HepG2 (cell line): ENCODE results near the gene RPS6KB1. TPM values are rescaled to one million over a fixed set of nuclear protein-coding genes. Genes with fewer than 3 reads are reported as not detected.

Experiments
- ATRX ChIP-seq: sonication (generic); formaldehyde crosslinking; IDR thresholded peaks from 2 replicates; pipeline ENCODE4 v1.4.0; 2020; ENCODE audit warnings: missing genetic modification reagents, borderline replicate concordance
- FOXK2 ChIP-seq: fragments of 450-650 bp; IDR thresholded peaks from 2 replicates; pipeline ENCODE4 v1.6.1; 2016
- GPBP1L1 ChIP-seq: sonication (generic); formaldehyde crosslinking; IDR thresholded peaks from 2 replicates; pipeline ENCODE4 v1.5.0; 2020; ENCODE audit warnings: mild to moderate bottlenecking, missing genetic modification reagents
- HNRNPK ChIP-seq: fragments of 200-400 bp; formaldehyde crosslinking; IDR thresholded peaks from 2 replicates; pipeline ENCODE4 v1.6.1; 2018; ENCODE audit warnings: low read length, low read depth, moderate library complexity, mild to moderate bottlenecking; ENCODE audit not compliant: poor library complexity, severe bottlenecking
- IRF2 ChIP-seq: IDR thresholded peaks from 2 replicates; pipeline ENCODE4 v1.6.1; 2018; ENCODE audit warnings: missing genetic modification reagents, missing compliant biosample characterization
- MATR3 ChIP-seq: sonication (generic); formaldehyde crosslinking; IDR thresholded peaks from 2 replicates; pipeline ENCODE4 v1.4.0; 2020; ENCODE audit warnings: missing genetic modification reagents
- PRDM10 ChIP-seq: sonication (generic); formaldehyde crosslinking; IDR thresholded peaks from 2 replicates; pipeline ENCODE4 v1.4.0; 2020; ENCODE audit warnings: low read depth, missing genetic modification reagents
- RBM39 ChIP-seq: fragments of 200-400 bp; formaldehyde crosslinking; IDR thresholded peaks from one replicate; pipeline ENCODE4 v1.6.1; 2018; ENCODE audit warnings: antibody characterized with exemption, mild to moderate bottlenecking, low read depth, low read length; ENCODE audit not compliant: poor library complexity, severe bottlenecking
- SMAD9 ChIP-seq: sonication (generic); formaldehyde crosslinking; IDR thresholded peaks from 2 replicates; pipeline ENCODE4 v1.5.1; 2020; ENCODE audit warnings: mild to moderate bottlenecking, missing genetic modification reagents
- ZNF142 ChIP-seq: sonication (generic); formaldehyde crosslinking; IDR thresholded peaks from 2 replicates; pipeline ENCODE4 v1.4.0; 2020; ENCODE audit warnings: missing genetic modification reagents
- ZNF576 ChIP-seq: sonication (generic); formaldehyde crosslinking; IDR thresholded peaks from 2 replicates; pipeline ENCODE4 v1.4.0; 2020; ENCODE audit warnings: mild to moderate bottlenecking, missing genetic modification reagents
- ZNF710 ChIP-seq: sonication (generic); formaldehyde crosslinking; IDR thresholded peaks from 2 replicates; pipeline ENCODE4 v1.5.0; 2020; ENCODE audit warnings: mild to moderate bottlenecking, missing genetic modification reagents, borderline replicate concordance
- ZNF75D ChIP-seq: sonication (generic); formaldehyde crosslinking; IDR thresholded peaks from 2 replicates; pipeline ENCODE4 v1.8.1; 2023; ENCODE audit warnings: missing genetic modification reagents, mild to moderate bottlenecking, borderline replicate concordance
- ZNF782 ChIP-seq: sonication (generic); formaldehyde crosslinking; IDR thresholded peaks from 2 replicates; pipeline ENCODE4 v1.4.0; 2020; ENCODE audit warnings: missing genetic modification reagents, mild to moderate bottlenecking, borderline replicate concordance
- polyA plus RNA-seq, 8 experiments: library from polyadenylated mRNA; depleted of rRNA in 3 of 8; stranded (reverse) in 7 of 8; unstranded in 1 of 8; fragments of >200 nt; fragmentation: Illumina TruSeq in 4 of 8; extraction: Trizol in 4 of 8; gene quantifications; 2 replicates each; pipeline versions ENCODE4 v1.2.1 to v1.2.3, GENCODE V29; 2011 to 2016; ENCODE audit warnings: low read depth in 4 of 8, missing spikeins in 1 of 8, mixed read lengths in 1 of 8; ENCODE audit not compliant: insufficient read depth in 1 of 8
- total RNA-seq, 5 experiments: library from RNA; depleted of rRNA; stranded (reverse); fragments of >200 nt; fragmentation: Illumina TruSeq; extraction: Trizol; gene quantifications; 2 replicates each; pipeline ENCODE4 v1.2.3, GENCODE V29; 2016; ENCODE audit warnings: low read depth in 1 of 5

The RPS6KB1 gene
- total and polyA plus RNA-seq, 2 of the 13 experiments (the other 11 are each of a cell fraction or from before 2014, with no cell fraction given) = 16.5 to 42.2 TPM

GRCh38 chr17:59964482-59965328 is 71.8 kb downstream of the RPS6KB1 start, which contains the start of gene RNFT1 (continued):
- TF ChIP-seq MATR3 (CRISPR knock-in tag) = no peak
- TF ChIP-seq ZNF782 (CRISPR knock-in tag) = no peak
- peak; percentile 70 for TF ChIP-seq RBM39
- TF ChIP-seq ZNF576 (CRISPR knock-in tag) = no peak
- peak; percentile 64; the same call in 1 of the 2 replicates for TF ChIP-seq ZNF142
- peak; percentile 45; the same call in 1 of the 2 replicates for TF ChIP-seq ZNF710
- TF ChIP-seq HNRNPK = no peak
- TF ChIP-seq GPBP1L1 (CRISPR knock-in tag) = no peak
- TF ChIP-seq FOXK2 = peak; percentile 58
- TF ChIP-seq SMAD9 (CRISPR knock-in tag) = 0 out of 2 replicates have a peak, but pooled peaks have one; percentile 32
- peak; percentile 98 for TF ChIP-seq PRDM10 (CRISPR knock-in tag)
- TF ChIP-seq IRF2 (CRISPR knock-in tag) = 0 out of 2 replicates have a peak, but pooled peaks have one; percentile 18
- no peak for TF ChIP-seq ZNF75D (CRISPR knock-in tag)
- no peak for TF ChIP-seq ATRX (CRISPR knock-in tag)
